WTC11 (cell line): ENCODE results near the gene RIPOR2. TPM values are rescaled to one million over a fixed set of nuclear protein-coding genes. Genes with fewer than 3 reads are reported as not detected.

Experiments
- ATAC-seq: fragments of 200-7000 bp; cut with Tn5 transposase; 2 replicates; pipeline ENCODE4 v1.10.0; 2021; ENCODE audit warnings: mild to moderate bottlenecking, moderate library complexity
- CTCF ChIA-PET: fragments of 300-600 bp; sonication (Branson Sonifier 250); formaldehyde crosslinking; loops from one replicate; lab custom pipeline; 2021; ENCODE audit warnings: antibody characterized with exemption; lab: Charles Lee
- POLR2A ChIA-PET: fragments of 350-600 bp; sonication (Branson Sonifier 250); formaldehyde crosslinking; loops from one replicate; lab custom pipeline; 2021; ENCODE audit warnings: antibody characterized with exemption; lab: Charles Lee
- DNase-seq: peaks from one replicate; pipeline ENCODE4 v3.0.0; 2021; ENCODE audit warnings: low spot score
- H3K27ac Mint-ChIP-seq: 2 replicates; pipeline ENCODE4 v1.8.0; 2021; ENCODE audit warnings: mixed read lengths
- H3K27me3 Mint-ChIP-seq: 2 replicates; pipeline ENCODE4 v1.8.0; 2021; ENCODE audit warnings: low read depth, mild to moderate bottlenecking, moderate library complexity, mixed read lengths
- H3K36me3 Mint-ChIP-seq: 2 replicates; pipeline ENCODE4 v1.8.0; 2021; ENCODE audit warnings: mixed read lengths
- H3K4me1 Mint-ChIP-seq: 2 replicates; pipeline ENCODE4 v1.8.0; 2022; ENCODE audit warnings: mixed read lengths
- H3K4me3 Mint-ChIP-seq: 2 replicates; pipeline ENCODE4 v1.8.0; 2021; ENCODE audit warnings: mild to moderate bottlenecking, moderate library complexity, mixed read lengths
- H3K9me3 Mint-ChIP-seq: 2 replicates; pipeline ENCODE4 v1.8.0; 2021; ENCODE audit warnings: mixed read lengths
- AR ChIP-seq: fragments of 250-450 bp; sonication (Bioruptor Pico); IDR thresholded peaks from 2 replicates; pipeline ENCODE4 v1.9.0; 2021; ENCODE audit warnings: mild to moderate bottlenecking
- E2F1 ChIP-seq: sonication (generic); formaldehyde crosslinking; IDR thresholded peaks from 2 replicates; pipeline ENCODE4 v1.8.0; 2022; ENCODE audit warnings: mild to moderate bottlenecking, missing genetic modification reagents
- GTF2I ChIP-seq: fragments of 250-450 bp; sonication (Bioruptor Pico); conservative IDR thresholded peaks from 2 replicates; pipeline ENCODE4 v1.4.0; 2021; ENCODE audit warnings: mild to moderate bottlenecking
- HMGXB4 ChIP-seq: sonication (generic); formaldehyde crosslinking; IDR thresholded peaks from 2 replicates; pipeline ENCODE4 v1.8.1; 2023; ENCODE audit warnings: mild to moderate bottlenecking, moderate library complexity, missing genetic modification reagents
- NFYB ChIP-seq: sonication (generic); formaldehyde crosslinking; conservative IDR thresholded peaks from 2 replicates; pipeline ENCODE4 v1.8.0; 2022; ENCODE audit warnings: low read depth, missing genetic modification reagents
- OVOL2 ChIP-seq: fragments of 250-450 bp; sonication (Bioruptor Pico); IDR thresholded peaks from 2 replicates; pipeline ENCODE4 v1.9.0; 2021; ENCODE audit warnings: mild to moderate bottlenecking, borderline replicate concordance
- SOX15 ChIP-seq: fragments of 250-450 bp; sonication (Bioruptor Pico); IDR thresholded peaks from 2 replicates; pipeline ENCODE4 v1.9.0; 2021; ENCODE audit warnings: mild to moderate bottlenecking
- TCF7 ChIP-seq: sonication (generic); formaldehyde crosslinking; IDR thresholded peaks from 2 replicates; pipeline ENCODE4 v1.8.0; 2022; ENCODE audit warnings: mild to moderate bottlenecking, low read depth, missing genetic modification reagents, moderate library complexity
- ZNF423 ChIP-seq: fragments of 250-450 bp; sonication (Bioruptor Pico); IDR thresholded peaks from 2 replicates; pipeline ENCODE4 v2.1.2; 2022; ENCODE audit warnings: mild to moderate bottlenecking, moderate library complexity
- ZNF532 ChIP-seq: fragments of 250-450 bp; sonication (Bioruptor Pico); IDR thresholded peaks from 2 replicates; pipeline ENCODE4 v1.9.0; 2021; ENCODE audit warnings: mild to moderate bottlenecking, borderline replicate concordance
- ZNF671 ChIP-seq: fragments of 250-450 bp; sonication (Bioruptor Pico); IDR thresholded peaks from 2 replicates; pipeline ENCODE4 v1.8.0; 2021; ENCODE audit warnings: mild to moderate bottlenecking
- total RNA-seq: library from RNA; stranded (reverse); gene quantifications from 3 replicates; pipeline ENCODE4 v1.2.3, GENCODE V29; 2021
- TF ChIP-seq, protein P1 (sequence below): fragments of 250-450 bp; sonication (Bioruptor Pico); conservative IDR thresholded peaks from 2 replicates; pipeline ENCODE4 v1.9.0; 2021; ENCODE audit warnings: mild to moderate bottlenecking
- TF ChIP-seq, protein P2 (sequence below): sonication (generic); formaldehyde crosslinking; IDR thresholded peaks from 2 replicates; pipeline ENCODE4 v1.8.0; 2023; ENCODE audit warnings: mild to moderate bottlenecking, missing genetic modification reagents
- TF ChIP-seq, protein P3 (sequence below): sonication (generic); formaldehyde crosslinking; IDR thresholded peaks from 2 replicates; pipeline ENCODE4 v1.8.0; 2023; ENCODE audit warnings: missing genetic modification reagents, mild to moderate bottlenecking, borderline replicate concordance

Gene RIPOR2
- total RNA-seq, 1 experiment from 2014 or later, result 13.5 TPM

DNA sequence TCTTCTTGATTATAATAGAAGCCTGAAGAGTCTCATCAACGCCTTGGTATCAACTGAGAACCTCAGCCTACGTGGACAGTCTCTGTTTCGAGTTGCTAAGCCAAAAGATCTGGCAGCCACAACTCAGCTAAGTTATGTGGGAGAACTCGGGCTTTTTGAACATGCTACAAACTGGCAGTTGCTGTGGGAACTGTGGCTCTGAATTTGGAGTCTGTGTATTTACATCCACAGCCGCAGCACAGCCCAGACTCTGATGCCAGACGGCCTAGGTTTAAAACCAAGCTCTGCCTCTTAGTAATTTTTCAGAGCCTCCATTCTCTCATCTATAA lies 35.8 kb downstream of the RIPOR2 start (continued):
- no peak for TF ChIP-seq ZNF532 (CRISPR knock-in tag)

- Mint-ChIP-seq H3K9me3 (no peaks in the 10 kb centered on the region), H3K36me3 (no peaks in the 10 kb centered on the region), H3K4me3 (no peak overlapping the region), H3K4me1 (peaks cover 23% of the 10 kb centered on the region), H3K27ac (peak overlapping the region; percentile 87), H3K27me3 (no peaks in the 10 kb centered on the region)
- ATAC-seq (no peak), DNase-seq (no peak)
- CTCF ChIA-PET, result interaction anchor here (1.0 to 3.7 kb wide), 7 partner anchors 11 to 128 kb away, joined by 3 to 18 read pairs (median 12); no protein-coding TSS in a partner anchor
- POLR2A ChIA-PET, result no interaction called here
- TF ChIP-seq GTF2I (CRISPR knock-in tag) (no peak), ZNF423 (CRISPR knock-in tag) (no peak), E2F1 (CRISPR knock-in tag) (no peak), TCF7 (no peak), OVOL2 (no peak), ZNF671 (CRISPR knock-in tag) (no peak), SOX15 (CRISPR knock-in tag) (no peak), HMGXB4 (CRISPR knock-in tag) (no peak), AR (CRISPR knock-in tag) (no peak), NFYB (no peak)
- TF ChIP-seq, protein P1, sequence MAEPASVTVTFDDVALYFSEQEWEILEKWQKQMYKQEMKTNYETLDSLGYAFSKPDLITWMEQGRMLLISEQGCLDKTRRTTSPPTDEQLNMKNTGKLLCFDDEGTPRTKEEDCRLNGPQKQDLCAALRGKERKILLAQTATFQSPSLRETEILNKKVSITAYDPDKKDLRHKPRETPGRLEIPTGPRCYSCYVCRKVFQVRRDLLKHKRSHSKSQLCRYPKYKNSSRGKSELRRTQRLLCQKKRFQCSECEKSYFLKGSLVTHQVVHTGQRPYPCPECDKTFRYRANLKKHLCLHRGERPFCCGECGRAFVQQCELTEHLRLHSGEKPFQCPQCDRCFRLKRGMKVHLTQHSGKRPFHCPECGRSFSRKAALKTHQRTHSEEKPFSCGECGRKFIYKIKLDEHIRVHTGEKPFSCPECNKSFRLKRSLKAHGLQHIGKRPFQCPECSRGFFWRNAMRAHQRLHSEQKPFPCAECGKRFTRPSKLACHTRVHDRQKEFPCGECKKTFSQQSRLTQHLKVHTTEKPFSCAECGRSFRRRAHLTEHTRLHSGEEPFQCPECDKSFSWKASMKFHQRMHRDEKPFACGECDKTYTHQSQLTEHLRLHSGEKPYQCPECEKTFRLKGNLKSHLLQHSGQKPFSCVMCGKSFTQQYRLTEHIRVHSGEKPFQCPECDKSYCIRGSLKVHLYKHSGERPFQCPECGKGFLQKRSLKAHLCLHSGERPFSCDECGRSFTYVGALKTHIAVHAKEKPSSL (CRISPR knock-in tag), result no peak
- TF ChIP-seq, protein P2, sequence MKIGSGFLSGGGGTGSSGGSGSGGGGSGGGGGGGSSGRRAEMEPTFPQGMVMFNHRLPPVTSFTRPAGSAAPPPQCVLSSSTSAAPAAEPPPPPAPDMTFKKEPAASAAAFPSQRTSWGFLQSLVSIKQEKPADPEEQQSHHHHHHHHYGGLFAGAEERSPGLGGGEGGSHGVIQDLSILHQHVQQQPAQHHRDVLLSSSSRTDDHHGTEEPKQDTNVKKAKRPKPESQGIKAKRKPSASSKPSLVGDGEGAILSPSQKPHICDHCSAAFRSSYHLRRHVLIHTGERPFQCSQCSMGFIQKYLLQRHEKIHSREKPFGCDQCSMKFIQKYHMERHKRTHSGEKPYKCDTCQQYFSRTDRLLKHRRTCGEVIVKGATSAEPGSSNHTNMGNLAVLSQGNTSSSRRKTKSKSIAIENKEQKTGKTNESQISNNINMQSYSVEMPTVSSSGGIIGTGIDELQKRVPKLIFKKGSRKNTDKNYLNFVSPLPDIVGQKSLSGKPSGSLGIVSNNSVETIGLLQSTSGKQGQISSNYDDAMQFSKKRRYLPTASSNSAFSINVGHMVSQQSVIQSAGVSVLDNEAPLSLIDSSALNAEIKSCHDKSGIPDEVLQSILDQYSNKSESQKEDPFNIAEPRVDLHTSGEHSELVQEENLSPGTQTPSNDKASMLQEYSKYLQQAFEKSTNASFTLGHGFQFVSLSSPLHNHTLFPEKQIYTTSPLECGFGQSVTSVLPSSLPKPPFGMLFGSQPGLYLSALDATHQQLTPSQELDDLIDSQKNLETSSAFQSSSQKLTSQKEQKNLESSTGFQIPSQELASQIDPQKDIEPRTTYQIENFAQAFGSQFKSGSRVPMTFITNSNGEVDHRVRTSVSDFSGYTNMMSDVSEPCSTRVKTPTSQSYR (CRISPR knock-in tag), result no peak
- TF ChIP-seq, protein P3, sequence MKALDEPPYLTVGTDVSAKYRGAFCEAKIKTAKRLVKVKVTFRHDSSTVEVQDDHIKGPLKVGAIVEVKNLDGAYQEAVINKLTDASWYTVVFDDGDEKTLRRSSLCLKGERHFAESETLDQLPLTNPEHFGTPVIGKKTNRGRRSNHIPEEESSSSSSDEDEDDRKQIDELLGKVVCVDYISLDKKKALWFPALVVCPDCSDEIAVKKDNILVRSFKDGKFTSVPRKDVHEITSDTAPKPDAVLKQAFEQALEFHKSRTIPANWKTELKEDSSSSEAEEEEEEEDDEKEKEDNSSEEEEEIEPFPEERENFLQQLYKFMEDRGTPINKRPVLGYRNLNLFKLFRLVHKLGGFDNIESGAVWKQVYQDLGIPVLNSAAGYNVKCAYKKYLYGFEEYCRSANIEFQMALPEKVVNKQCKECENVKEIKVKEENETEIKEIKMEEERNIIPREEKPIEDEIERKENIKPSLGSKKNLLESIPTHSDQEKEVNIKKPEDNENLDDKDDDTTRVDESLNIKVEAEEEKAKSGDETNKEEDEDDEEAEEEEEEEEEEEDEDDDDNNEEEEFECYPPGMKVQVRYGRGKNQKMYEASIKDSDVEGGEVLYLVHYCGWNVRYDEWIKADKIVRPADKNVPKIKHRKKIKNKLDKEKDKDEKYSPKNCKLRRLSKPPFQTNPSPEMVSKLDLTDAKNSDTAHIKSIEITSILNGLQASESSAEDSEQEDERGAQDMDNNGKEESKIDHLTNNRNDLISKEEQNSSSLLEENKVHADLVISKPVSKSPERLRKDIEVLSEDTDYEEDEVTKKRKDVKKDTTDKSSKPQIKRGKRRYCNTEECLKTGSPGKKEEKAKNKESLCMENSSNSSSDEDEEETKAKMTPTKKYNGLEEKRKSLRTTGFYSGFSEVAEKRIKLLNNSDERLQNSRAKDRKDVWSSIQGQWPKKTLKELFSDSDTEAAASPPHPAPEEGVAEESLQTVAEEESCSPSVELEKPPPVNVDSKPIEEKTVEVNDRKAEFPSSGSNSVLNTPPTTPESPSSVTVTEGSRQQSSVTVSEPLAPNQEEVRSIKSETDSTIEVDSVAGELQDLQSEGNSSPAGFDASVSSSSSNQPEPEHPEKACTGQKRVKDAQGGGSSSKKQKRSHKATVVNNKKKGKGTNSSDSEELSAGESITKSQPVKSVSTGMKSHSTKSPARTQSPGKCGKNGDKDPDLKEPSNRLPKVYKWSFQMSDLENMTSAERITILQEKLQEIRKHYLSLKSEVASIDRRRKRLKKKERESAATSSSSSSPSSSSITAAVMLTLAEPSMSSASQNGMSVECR (CRISPR knock-in tag), result no peak
Observed at GRCh38 chr6:24899136-24899996, 36.4 kb downstream of the RIPOR2 start.
